Activated CD4-positive, CD25-positive, alpha-beta regulatory T cell treated with anti-CD3 and anti-CD28 coated beads, Interleukin-2, amount 50 U/mL, for 72 hours (primary cell): ENCODE measurements around the gene GEMIN7.
"Not testable (repeated sequence)": the region's sequence is repeated elsewhere in the genome, so short reads cannot be mapped to it uniquely, and the experiment has no call there.

Experiments
- DNase-seq: peaks from one replicate; pipeline ENCODE4 v3.0.0; 2021

The GEMIN7 gene

GRCh38 chr19:45091031-45091923 lies 12.2 kb downstream of the GEMIN7 start:
- DNase-seq: peak; percentile 99

DNA sequence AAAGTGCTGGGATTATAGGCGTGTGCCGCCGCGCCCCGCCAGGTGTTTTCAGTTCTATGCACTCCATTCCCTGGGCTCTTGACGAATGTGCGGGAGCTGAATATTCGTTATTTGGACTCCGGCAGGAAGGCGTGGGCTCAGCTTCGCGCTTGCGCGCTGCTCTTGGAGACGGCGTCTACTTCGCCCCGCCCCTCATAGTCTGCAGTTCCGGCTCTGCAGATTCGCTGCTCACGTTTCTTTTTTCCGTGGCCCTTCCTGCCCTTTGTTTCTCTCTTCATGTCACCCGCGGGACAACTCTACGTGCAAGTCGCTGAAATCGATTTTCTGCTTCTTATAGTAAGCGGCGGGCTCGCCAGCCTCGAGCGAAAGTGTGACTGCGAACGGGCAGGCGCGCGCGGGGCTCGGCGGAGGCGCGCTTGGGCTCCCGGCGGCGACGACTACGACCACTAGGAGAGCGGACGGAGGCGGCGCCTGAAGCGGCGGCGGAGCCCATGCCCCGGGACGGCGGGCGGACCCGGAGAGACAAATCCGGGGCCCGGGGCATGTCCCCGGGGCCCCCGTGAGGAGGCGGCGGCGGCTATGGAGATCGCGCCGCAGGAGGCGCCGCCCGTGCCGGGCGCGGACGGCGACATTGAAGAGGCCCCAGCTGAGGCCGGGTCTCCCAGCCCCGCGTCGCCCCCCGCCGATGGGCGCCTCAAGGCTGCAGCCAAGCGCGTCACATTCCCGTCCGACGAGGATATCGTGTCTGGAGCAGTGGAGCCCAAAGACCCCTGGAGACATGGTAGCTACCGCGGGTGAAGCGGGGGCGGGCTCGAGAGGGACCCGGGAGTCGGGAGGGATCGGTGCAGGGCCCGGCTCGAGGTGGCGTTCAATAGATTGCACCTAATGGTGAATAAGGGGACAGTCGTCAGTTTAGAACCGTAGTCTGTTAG lies 14.0 kb downstream of the GEMIN7 start, which contains the start of gene PPP1R37:
Gene PPP1R37 (plus strand): TSS at position 433 of the 932 bp plus-strand sequence. CDS start 147 bp downstream, at position 580.
- peak; percentile 90 for DNase-seq

DNA sequence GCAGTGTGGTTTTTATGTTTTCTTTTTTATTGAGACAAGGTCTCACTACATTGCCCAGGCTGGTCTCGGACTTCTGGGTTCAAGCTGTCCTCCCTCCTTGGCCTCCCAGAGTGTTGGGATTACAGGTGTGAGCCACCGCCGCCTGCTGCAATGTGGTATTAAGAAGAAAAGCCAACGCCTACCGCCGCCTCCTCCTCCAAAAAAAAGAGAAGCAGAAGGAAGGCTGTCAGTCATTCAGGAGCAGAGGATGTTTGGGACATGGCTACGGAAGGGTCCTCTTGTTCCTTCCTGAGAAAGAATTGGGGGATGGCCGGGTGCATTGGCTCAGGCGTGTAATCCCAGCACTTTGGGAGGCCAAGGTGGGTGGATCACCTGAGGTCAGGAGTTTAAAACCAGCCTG lies 15.1 kb downstream of the GEMIN7 start:
- no peak for DNase-seq

DNA sequence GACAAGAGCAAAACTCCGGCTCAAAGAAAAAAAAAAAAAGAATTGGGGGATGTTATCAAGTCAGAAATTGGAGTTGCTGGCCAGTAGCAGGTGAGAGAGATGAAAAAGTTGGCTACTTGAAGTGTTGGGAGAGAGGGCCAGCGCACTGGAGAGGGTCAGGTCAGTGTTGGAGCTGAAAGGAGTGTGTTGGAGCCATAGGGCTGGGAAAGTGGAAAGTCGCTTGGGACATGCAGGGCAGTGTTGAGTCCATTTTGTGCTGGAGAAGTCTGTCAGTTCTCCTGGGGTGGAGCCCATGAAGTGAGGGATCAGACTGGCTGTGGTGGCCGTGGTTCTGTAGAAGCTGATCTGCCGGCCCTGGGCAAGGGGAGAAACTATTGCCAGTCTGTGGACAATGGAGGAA lies 15.6 kb downstream of the GEMIN7 start:
- no peak for DNase-seq

DNA sequence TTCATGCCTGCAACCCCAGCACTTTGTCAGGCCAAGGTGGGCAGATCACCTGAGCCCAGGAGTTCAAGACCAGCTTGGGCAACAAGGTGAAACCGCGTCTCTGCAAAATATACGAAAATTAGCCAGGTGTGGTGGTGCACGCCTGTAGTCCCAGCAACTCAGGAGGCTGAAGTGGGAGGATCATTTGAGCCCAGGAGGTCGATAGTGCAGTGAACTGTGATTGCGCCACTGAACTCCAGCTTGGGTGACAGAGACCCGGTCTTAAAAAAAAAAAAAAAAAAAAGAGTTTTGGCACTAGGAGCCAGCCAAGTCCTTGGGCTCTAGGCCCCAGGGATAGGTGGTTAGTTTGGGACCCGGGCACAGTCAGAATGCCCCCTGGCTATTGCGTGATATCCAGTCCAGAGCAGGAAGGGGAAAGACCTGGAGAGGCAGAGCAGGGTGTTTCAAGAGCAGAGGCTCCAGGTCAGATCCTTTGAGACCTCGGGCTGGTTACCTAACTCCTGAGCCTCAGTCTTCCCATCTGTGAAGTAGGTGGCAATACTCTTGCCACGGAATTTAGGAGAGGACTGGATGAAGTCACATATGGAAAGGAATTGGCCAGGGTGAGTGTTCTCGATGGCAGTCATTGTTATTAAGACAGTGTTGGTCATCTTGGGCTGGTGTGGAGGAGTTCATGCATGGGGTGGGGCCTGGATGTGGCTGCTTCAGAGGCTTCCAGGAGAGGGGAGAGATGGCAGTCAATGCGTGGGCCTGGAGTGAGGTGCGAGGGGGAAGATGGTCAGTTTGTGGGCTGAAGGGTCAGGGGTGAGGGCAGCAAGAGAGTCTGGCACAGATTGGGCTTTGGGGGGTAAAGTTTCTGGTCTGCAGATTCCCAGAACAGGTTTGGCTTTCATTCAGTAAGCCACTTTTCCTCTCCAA lies 16.7 kb downstream of the GEMIN7 start:
- DNase-seq: no peak

DNA sequence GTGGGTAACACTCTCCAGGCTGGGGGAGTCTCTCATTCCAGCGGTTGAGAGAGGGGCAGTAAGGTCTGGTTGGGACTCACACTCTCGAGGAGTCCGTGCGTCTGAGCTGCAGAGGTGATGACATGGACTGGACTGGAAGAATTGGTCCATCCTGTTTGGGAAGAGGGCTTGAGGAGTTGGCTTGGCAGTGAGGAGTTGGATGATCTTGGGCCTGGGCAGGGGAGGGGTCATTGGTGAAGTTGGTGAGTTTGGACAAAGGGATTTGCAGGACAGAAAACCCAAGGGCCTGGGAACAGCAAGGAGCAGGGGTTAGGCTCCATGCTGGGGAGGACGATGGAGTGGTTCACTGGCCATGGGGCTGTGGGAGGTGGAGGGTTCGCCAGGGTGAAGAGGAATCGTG lies 17.6 kb downstream of the GEMIN7 start:
- no peak for DNase-seq

- no peak for DNase-seq
These were observed 18.4 kb downstream of the GEMIN7 start for GRCh38 chr19:45097450-45097775.

DNA sequence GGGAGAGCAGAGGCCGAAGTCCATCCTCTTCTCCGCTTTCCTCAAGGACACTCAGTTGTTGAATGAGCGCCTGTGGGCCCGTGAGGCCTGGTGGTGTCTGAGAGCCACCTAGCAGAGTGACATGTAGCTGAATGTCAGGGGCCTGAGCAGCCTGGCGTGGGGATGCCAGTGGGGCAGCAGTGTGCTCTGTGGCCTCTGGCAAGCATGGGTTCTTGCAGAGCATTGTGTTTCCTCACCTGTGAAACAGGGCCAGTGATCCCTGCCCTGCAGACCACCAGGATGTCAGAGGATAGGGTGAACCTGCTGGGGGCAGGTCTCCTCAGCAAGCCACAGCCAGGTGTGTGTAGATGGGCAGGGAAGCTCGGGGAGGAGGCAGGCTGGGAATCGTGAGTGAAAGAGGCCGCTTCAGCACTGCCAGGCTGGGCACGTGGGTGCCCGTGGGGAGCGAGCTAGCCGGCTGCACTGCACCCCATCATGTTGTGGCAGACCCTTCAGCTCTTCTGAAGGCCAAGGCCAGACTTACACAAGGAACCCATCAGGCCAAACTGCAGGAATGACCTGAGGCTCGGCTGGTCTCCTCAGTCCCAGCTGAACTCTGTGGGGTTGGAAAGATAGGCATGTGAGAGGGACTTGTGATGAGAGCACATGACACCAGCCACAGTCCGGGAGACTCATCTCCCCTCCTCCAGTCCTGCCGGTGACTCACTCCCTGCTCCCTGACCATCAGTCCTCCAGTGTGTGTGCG lies 18.9 kb downstream of the GEMIN7 start:
- no peak for DNase-seq

GRCh38 chr19:45098521-45099466 lies 19.7 kb downstream of the GEMIN7 start:
- DNase-seq: no peak

GRCh38 chr19:45099467-45100191 lies 20.6 kb downstream of the GEMIN7 start:
- DNase-seq: no peak

- no peak for DNase-seq
These were observed 21.1 kb downstream of the GEMIN7 start for GRCh38 chr19:45100201-45100600.

DNA sequence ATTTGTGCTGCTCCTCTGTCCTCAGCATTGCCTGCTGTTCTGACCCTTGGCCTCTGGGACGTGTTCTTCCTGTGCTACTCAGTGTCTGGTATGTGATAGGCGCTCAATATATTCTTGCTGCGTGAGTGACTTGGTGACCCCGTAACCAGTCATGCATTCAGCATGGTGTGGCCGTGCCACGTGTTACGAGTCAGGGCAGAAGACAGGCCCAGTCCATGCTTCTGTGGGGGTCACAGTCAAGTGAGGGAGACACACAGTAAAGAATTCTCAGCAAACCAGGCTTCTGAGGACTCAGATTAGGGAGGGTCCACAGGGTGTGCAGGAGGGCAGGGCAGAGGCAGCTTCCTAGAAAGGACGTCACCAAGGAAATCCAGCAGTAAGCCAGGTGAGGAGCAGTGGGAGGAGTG lies 21.8 kb downstream of the GEMIN7 start:
- DNase-seq: no peak

- DNase-seq: no peak
These were observed 22.7 kb downstream of the GEMIN7 start for GRCh38 chr19:45101806-45102205.

DNA sequence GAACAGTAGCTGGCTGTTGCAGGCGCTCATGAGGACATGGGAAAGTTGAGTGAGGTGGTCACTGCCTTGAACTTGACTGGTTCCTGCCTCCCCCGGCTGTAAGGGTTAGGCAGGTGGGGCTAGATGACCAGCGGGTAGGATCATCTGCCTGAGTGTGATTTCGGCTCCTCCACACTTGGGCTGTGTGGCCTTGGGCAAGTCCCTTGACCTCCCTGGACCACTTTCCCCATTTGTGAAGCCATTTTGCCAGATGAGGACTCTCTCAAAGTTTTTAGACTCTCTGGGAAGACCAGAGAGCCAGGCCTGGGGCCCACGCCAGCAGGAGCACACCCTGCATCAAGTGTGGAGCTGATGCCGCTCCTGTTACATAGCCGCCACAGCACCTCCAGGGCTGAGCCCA lies 23.4 kb downstream of the GEMIN7 start:
- DNase-seq: no peak

GRCh38 chr19:45103156-45103507 lies 24.1 kb downstream of the GEMIN7 start:
- DNase-seq: no peak

- DNase-seq: no peak
These were observed 24.7 kb downstream of the GEMIN7 start for GRCh38 chr19:45103508-45104319.

- DNase-seq: no peak
These were observed 25.7 kb downstream of the GEMIN7 start for GRCh38 chr19:45104658-45105349.

DNA sequence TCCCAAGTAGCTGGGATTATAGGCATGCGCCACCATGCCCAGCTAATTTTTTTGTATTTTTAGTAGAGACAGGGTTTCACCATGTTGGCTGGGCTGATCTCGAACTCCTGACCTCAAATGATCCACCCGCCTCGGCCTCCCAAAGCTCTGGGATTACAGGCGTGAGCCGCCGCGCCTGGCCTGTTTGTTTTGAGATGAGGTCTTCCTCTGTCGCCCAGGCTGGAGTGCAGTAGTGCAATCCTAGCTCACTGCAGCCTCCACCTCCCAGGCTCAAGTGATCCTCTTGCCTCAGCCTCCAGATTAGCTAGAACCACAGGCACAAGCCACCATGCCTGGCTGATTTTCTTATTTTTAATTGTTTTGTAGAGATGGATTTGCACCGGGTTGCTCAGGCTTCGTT lies 27.3 kb downstream of the GEMIN7 start:
- DNase-seq: not testable (repeated sequence)
